Lung (tissue), 12 donors: ENCODE measurements around the gene MUC5AC. TPM values are rescaled to one million over a fixed set of nuclear protein-coding genes. Genes with fewer than 3 reads are reported as not detected.
"Not testable (repeated sequence)": the region's sequence is repeated elsewhere in the genome, so short reads cannot be mapped to it uniquely, and the experiment has no call there.

Experiments
- ATAC-seq: fragments of 200-7000 bp; cut with Tn5 transposase; one replicate; pipeline ENCODE4 v1.9.1; 2020; ENCODE audit warnings: moderate number of reproducible peaks; ENCODE audit not compliant: insufficient read depth, low FRiP score
- DNase-seq, 3 donors: peaks; one replicate each; pipeline ENCODE4 v3.0.0-alpha.2; 2013 to 2017
- H3K27ac ChIP-seq, 2 donors: one replicate each; pipeline ENCODE4 v1.5.1; 2013; ENCODE audit warnings: mild to moderate bottlenecking in 2 of 2, moderate library complexity in 2 of 2, control low read depth in 1 of 2, inconsistent platforms in 1 of 2, low read depth in 1 of 2, low read length in 1 of 2
- H3K27me3 ChIP-seq, 3 donors: one replicate each; pipeline ENCODE4 v1.5.1; 2013; ENCODE audit warnings: low read length in 2 of 3; ENCODE audit not compliant: control insufficient read depth in 3 of 3, insufficient read depth in 3 of 3
- H3K36me3 ChIP-seq, 4 donors: one replicate each; pipeline ENCODE4 v1.5.1; 2013; ENCODE audit warnings: low read length in 4 of 4, mild to moderate bottlenecking in 1 of 4, moderate library complexity in 1 of 4; ENCODE audit not compliant: control insufficient read depth in 4 of 4, insufficient read depth in 4 of 4
- H3K4me1 ChIP-seq, 5 donors: one replicate each; pipeline ENCODE4 v1.5.1; 2013; ENCODE audit warnings: low read length in 5 of 5, mild to moderate bottlenecking in 2 of 5, moderate library complexity in 1 of 5; ENCODE audit not compliant: control insufficient read depth in 5 of 5, insufficient read depth in 5 of 5
- H3K4me3 ChIP-seq: one replicate; pipeline ENCODE4 v1.5.1; 2013; ENCODE audit warnings: mild to moderate bottlenecking, control low read depth, moderate library complexity
- H3K9ac ChIP-seq, 2 donors: one replicate each; pipeline ENCODE4 v1.5.1; 2013; ENCODE audit warnings: low read length in 2 of 2, control low read depth in 1 of 2; ENCODE audit not compliant: insufficient read depth in 1 of 2
- H3K9me3 ChIP-seq, 4 donors: one replicate each; pipeline ENCODE4 v1.5.1; 2013; ENCODE audit warnings: low read length in 3 of 4, mild to moderate bottlenecking in 1 of 4, moderate library complexity in 1 of 4; ENCODE audit not compliant: control insufficient read depth in 4 of 4, insufficient read depth in 3 of 4
- WGBS, 2 donors: extraction: QIAGEN DNeasy Blood & Tissue Kit; methylation state at CpG; one replicate each; pipeline ENCODE4 v1.1.7; 2013; 5-methylcytosine and 5-hydroxymethylcytosine counted together
- polyA plus RNA-seq, 2 donors: library from polyadenylated mRNA; stranded (reverse); fragments of 200-250 nt; gene quantifications; one replicate each; pipeline ENCODE4 v1.2.1, GENCODE V29; 2013
- total RNA-seq, 2 donors: library from RNA; depleted of rRNA in 1 of 2; stranded (reverse); fragments of >200 nt in 1 of 2; gene quantifications; one replicate each; pipeline ENCODE4 v1.2.1, GENCODE V29; 2014 to 2021
- TF ChIP-seq, protein P1 (sequence below): IDR thresholded peaks from 2 replicates; pipeline ENCODE4 v1.5.1; 2012; ENCODE audit warnings: mild to moderate bottlenecking; ENCODE audit errors: control extremely low read depth, extremely low read depth
- donor health status: control.
- donor health status: control.
- donor health status: Bipolar disorder and iron deficiency.
- donor health status: healthy.
- donor health status: DM: yes; HTN: yes; CAD: no.

MUC5AC gene
- total and polyA plus RNA-seq, 4 donors, result 0.46 to 1.3 (median 1.0) TPM

DNA sequence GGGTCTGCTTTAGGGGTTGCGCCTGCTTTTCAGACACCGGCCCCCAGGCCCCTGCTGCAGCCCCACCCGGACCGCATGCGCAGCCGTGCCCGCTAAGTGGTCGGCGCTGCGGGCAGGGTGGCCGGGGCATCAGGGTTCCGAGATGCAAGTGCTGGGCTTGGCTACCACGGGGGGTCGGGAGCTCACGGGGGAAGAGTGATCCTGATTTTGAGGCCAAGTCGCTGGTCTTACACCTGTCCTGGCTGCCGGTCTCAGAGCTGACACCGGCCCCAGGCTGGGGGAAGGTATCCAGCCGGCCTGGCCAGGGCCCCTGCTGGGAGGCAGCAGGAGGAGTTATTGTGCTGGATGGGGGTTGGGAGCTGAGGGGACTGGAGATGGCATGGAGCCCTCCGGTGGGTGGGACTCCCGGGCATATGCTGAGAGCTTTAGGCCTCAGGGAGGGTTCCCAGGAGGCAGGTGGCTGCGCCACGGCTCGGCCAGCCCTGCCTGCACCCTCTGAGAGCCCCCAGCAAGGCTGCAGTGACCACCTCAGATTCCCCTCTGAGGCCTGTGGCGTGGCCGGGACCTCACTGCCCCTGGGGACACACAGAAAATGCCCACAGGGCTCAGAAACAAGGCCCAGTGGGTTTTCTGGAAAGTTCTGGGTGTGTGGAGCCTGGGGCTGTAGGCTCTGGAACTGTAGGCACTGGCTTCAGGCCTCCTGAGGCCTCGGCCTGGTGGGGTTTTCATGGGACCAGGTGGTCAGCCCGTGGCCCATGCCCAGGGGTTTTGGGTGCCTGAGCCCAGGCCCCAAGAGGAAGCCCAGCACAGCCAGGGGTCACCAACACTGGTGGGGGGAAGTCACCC lies 4.4 kb upstream of the MUC5AC start:
- DNase-seq (no peak), ATAC-seq (no peak)
- WGBS, 2 donors, result 81 to 86% methylated on average over 28 of the region's 28 CpGs
- TF ChIP-seq, protein P1, sequence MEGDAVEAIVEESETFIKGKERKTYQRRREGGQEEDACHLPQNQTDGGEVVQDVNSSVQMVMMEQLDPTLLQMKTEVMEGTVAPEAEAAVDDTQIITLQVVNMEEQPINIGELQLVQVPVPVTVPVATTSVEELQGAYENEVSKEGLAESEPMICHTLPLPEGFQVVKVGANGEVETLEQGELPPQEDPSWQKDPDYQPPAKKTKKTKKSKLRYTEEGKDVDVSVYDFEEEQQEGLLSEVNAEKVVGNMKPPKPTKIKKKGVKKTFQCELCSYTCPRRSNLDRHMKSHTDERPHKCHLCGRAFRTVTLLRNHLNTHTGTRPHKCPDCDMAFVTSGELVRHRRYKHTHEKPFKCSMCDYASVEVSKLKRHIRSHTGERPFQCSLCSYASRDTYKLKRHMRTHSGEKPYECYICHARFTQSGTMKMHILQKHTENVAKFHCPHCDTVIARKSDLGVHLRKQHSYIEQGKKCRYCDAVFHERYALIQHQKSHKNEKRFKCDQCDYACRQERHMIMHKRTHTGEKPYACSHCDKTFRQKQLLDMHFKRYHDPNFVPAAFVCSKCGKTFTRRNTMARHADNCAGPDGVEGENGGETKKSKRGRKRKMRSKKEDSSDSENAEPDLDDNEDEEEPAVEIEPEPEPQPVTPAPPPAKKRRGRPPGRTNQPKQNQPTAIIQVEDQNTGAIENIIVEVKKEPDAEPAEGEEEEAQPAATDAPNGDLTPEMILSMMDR, result no peak
- no peaks in the 10 kb centered on the region for H3K36me3 ChIP-seq
- H3K27ac ChIP-seq, result no peak overlapping the region
- H3K9ac ChIP-seq, result no peak overlapping the region
- H3K4me1 ChIP-seq, result no peaks in the 10 kb centered on the region
- peaks cover 0 to 1% (median 0%) of the 10 kb centered on the region in 4 donors for H3K9me3 ChIP-seq
- no peak overlapping the region for H3K4me3 ChIP-seq
- no peaks in the 10 kb centered on the region for H3K27me3 ChIP-seq

DNA sequence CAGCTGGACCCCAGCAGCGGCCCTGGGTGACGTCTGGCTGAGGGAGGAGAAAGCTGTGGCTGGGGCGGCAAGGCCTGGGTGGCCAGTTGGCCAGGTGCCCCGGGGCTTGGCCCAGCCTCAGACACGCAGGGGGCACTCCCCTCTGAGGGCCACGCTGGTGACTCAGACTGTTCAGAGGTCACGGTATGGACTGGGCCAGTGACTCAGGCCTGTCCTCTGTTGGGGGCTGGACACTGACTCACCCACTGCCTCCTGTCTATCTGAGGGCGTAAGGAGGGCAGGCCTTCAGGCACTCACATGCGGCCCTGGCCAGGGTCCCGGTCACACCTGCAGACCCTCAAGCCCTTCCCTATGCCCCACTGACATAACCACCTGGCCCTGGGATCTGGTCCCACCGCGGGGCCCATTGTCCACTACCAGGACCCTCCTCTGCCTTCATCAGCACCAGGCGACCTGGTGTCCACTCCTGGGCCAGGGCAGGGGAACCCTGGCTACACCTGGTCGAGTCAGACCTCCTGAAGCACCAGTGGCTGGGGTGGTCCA lies 3.7 kb upstream of the MUC5AC start:
- ATAC-seq, result peak; percentile 72
- H3K4me3 ChIP-seq, result no peak overlapping the region
- no peaks in the 10 kb centered on the region for H3K4me1 ChIP-seq
- no peak overlapping the region for H3K27ac ChIP-seq
- no peak overlapping the region for H3K9ac ChIP-seq
- no peaks in the 10 kb centered on the region for H3K27me3 ChIP-seq
- DNase-seq, result no peak
- 75 to 84% methylated on average over 14 of the region's 14 CpGs for WGBS, 2 donors
- TF ChIP-seq, protein P1, result no peak
- H3K36me3 ChIP-seq, result no peaks in the 10 kb centered on the region
- H3K9me3 ChIP-seq, result peaks cover 0 to 1% (median 0%) of the 10 kb centered on the region in 4 donors

DNA sequence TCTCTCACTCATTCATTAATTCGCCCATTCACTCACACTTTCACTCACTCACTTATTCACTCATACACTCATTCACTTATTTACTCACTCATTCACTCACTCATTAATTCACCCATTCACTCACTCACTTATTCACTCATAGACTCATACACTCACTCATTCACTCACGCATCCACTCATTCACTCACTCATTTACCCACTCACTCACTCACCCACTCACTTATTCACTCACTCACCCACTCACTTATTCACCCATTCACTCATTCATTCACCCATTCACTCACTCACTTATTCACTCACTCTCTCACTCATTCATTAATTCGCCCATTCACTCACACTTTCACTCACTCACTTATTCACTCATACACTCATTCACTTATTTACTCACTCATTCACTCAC lies 3.1 kb upstream of the MUC5AC start:
- H3K9me3 ChIP-seq, H3K27ac ChIP-seq, ATAC-seq, H3K36me3 ChIP-seq, H3K27me3 ChIP-seq, H3K9ac ChIP-seq, H3K4me1 ChIP-seq, H3K4me3 ChIP-seq, DNase-seq: not testable (repeated sequence)
- WGBS, 2 donors, result no CpG with 5 or more reads among the region's 3 CpGs

GRCh38 chr11:1155274-1155693 lies 2.5 kb upstream of the MUC5AC start:
- Histone ChIP-seq H3K27ac (no peak overlapping the region), H3K27me3 (no peaks in the 10 kb centered on the region), H3K9me3 (peaks cover 0 to 1% (median 0%) of the 10 kb centered on the region in 4 donors), H3K4me1 (no peaks in the 10 kb centered on the region), H3K36me3 (no peaks in the 10 kb centered on the region), H3K9ac (no peak overlapping the region), H3K4me3 (no peak overlapping the region)
- TF ChIP-seq, protein P1, result no peak
- DNase-seq (no peak), ATAC-seq (no peak)
